HTR-8/SVneo (cell line): ENCODE measurements around the gene TRAF4.
"Not testable (repeated sequence)": the region's sequence is repeated elsewhere in the genome, so short reads cannot be mapped to it uniquely, and the experiment has no call there.

ENCODE experiments used
- DNase-seq: peaks from one replicate; pipeline ENCODE4 v3.0.0; 2011; ENCODE audit warnings: low spot score, mixed read lengths; ENCODE audit not compliant: insufficient read length
- FAIRE-seq: peaks from 2 replicates; lab custom pipeline; 2011; peaks lifted over from hg19 to GRCh38; lab: Jason Lieb, UNC

The TRAF4 gene

GRCh38 chr17:28712705-28713415 is 31.0 kb upstream of the TRAF4 start:
- no peak for DNase-seq
- FAIRE-seq = no peak

DNA sequence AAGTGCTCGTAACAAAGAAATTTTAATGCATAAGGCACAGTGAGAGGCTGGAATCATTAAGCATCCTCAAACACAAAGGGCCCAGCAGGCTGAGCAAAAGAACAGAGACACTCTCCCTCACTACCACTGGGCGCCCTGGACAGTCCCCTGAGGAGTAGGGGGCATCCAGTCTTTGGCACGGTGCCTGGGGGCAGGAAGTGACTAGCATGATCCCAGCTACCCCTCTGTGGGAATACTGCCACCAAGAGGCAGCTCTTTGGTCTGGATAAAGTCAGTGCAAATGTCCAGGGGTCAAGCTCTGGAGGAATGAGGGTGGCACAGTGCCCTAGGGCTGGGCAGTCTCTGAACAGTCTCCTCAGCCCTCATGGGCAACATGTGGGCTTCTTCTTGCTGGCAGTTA is 29.5 kb upstream of the TRAF4 start:
- FAIRE-seq (no peak), DNase-seq (no peak)

- FAIRE-seq (no peak), DNase-seq (no peak)
Observed at GRCh38 chr17:28715217-28715616, 28.6 kb upstream of the TRAF4 start.

DNA sequence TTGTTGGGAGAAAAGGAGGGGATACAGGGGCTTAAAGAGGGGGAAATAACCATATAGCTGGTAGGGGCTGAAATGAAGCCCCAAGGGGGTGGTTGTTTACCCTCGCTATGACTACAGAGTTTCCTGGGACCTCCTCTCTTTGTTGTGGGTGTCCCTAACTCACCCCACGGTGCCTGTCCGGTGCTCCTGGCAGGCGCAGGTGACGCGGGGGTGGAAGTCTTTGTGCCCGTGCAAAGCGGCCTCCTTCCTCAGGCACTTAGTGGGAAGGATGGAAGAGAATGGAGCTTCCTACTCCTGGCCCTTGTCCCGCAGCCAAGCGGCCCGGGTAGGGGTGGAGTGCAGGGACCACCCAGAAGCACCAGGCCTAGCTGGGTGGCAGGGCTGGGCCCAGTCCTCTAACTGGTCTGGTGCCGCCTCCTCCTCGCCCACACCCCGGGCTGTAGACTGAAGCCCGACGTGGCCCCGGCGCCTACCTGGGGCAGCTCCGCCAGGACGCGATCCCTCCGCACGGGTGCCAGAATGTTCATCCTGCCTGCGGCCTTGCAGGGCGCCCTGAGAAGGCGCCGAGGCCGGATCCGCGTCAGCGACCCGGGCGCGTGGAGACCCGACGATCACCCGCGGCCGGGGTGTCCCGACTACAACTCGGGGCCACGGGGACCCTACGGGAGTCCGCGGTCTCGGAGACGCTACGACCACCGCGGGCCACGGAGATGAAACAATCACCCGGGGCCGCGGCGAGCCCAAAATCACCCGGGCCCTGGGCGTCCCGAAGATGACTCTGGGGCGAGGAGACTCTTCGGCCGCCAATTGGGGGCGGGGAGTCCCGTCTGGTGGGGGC is 26.9 kb upstream of the TRAF4 start:
- FAIRE-seq (peak; percentile 13), DNase-seq (no peak)

DNA sequence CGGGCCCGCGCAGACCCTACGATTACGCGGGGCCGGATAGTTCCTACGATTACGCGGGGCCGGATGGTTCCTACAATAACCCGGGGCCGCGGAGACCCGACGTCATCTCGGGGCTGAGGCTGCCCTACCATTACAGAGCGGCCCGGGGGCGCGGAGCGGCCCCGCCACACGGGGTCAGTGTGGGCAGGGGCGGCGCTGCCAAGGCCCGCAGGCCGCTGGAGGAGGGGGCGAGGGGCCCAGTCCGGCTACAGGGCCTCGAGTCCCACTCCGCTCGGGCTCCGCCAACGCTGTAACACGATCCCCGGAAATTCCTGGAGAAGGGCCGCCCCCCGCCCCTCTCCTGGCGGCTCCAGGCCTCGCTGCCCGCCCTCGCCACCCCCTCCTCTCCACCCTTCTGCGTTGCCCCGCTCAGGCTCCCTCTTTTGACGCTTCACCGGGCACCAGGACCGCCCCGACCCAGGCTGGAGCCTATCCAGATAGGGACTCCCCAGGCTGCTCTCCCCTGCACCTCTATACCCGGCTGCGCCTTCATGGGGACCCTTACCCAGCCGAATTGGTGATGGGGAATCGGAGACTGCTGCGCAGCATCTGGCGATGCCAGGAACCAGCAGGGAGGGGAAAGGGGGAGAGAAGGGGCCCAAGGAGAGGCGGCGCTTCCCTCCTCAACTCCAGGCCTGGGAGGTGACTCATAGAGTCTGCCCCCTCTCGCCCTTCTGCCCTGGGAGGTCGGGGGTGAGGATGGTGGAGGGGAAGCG is 26.1 kb upstream of the TRAF4 start, which contains the start of gene RAB34:
Gene RAB34, minus strand, starts transcription at position 291 of the 755 bp plus-strand sequence. CDS start 602 bp downstream, outside the sequence.
- DNase-seq (peak; percentile 84), FAIRE-seq (peak; percentile 86)

DNA sequence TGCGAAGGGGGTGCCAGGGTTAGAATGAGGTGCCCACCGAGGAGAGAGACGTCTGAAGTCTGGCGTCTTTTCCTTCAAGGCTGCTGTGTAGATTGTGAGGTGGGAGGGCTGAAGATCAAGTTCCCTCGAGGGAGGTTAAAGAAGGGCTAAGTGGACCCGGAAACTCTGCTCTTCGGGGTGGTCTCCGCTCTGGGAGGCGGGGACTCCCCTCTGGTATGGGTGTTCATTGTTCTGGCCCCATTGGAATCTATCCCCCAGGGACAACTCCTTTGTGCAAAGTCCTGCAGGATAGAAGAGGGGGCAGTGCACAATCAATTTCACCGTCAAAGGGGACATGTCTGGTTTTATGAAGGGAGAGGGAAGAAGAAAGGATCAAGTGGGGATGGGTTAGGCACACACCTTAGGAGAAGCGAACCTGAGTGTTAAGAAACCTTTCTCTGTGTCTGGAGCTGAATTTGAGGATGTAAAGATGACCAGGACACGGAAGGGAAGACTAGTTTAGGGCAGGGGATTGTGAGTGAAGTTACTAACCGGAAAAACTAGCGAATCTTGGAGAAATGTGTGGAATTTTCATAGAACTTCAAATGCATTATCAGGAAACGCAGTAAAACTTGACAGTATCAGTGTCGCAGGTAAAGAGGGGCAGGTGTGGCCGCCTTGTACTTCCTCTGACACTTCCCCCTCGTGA is 25.3 kb upstream of the TRAF4 start:
- FAIRE-seq (no peak), DNase-seq (no peak)

DNA sequence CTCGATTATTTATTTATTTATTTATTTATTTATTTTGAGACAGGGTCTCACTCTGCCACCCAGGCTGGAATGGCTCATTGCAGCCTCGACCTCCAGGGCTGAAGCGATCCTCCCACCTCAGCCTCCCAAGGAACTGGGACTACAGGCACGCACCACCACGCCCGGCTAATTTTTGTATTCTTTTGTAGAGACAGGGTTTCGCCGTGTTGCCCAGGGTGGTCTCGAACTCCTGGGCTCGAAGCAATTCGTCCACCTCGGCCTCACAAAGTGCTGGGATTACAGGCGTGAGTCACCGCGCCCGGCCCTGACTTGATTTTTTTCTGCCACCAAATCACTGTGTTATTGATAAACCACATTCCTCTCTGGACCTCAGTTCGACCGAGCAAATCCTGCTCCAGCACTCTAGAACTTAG is 24.8 kb upstream of the TRAF4 start:
- FAIRE-seq (no peak), DNase-seq (no peak)

DNA sequence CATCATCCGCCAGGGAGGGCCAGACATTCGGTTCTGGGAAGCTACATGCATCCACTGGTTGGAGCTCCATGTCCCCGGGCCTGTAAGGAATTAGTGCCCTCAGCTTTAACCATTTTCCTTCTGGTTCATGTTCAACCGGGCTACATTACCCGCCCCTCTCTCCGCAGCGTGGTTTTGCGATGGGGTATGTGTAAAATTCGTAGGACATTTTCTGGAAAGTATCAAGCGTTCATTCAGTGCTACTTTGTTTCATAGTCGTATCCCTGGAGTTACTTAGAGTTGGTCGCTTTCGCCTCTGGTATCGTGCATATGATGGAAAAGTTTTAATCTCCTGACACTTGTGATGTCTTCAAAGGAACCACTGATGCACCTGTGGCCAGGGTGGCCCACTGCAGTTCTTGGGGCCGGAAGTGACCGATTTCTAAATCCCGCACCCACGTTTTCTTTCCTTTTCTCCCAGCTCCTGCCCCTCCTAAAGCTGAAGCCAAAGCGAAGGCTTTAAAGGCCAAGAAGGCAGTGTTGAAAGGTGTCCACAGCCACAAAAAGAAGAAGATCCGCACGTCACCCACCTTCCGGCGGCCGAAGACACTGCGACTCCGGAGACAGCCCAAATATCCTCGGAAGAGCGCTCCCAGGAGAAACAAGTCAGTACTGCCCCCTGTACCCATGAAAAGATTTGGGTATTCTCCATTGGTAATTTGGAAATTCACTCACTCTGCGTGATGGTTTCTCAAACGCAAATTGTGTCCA is 23.4 kb upstream of the TRAF4 start:
- no peak for DNase-seq
- FAIRE-seq = no peak

DNA sequence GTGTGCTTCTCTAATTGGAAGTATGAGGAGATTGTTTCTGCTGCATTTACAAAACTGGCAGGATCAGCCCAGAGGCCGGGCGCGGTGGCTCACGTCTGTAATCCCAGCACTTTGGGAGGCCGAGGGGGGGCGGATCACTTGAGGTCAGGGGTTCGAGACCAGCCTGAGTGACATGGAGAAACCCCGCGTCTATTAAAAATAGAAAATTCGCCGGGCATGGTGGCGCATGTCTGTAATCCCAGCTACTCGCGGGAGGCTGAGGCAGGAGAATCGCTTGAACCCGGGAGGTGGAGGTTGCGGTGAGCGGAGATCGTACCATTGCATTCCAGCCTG is 22.8 kb upstream of the TRAF4 start:
- FAIRE-seq = not testable (repeated sequence)

GRCh38 chr17:28722417-28723158 is 21.2 kb upstream of the TRAF4 start:
- DNase-seq = no peak
- no peak for FAIRE-seq

More for the DNA sequence above, 22.8 kb upstream of the TRAF4 start:
- not testable (repeated sequence) for DNase-seq

DNA sequence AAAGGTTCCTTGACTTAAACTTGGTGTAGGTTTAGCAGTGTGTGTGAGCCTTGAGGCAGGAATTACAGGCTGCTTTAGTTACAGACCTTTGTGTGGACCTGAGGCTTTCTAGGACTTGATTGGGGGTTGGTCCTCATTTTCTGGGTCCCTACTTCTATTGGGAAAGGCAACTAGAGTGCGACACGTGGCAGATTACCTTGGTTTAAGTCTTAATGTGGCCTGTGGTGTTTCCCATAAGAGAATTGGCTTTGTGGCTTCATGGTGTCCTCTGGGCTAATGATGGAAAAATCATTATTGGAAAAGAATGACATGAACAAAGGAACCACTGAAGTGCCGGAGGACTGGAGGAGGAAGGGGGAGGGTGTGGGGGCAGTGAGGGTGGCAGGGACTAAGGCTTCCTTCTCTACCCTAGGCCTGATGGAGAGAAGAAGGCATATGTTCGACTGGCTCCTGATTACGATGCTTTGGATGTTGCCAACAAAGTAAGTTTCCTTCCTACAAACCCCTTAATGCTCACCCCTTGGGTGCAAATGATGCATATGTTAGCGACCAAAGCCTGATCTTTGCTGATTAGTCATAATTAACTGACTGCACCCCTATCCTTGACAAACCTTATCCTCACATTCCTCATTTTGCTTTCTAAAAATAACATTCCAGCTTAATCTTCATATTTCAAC is 20.5 kb upstream of the TRAF4 start:
- no peak for FAIRE-seq
- no peak for DNase-seq

DNA sequence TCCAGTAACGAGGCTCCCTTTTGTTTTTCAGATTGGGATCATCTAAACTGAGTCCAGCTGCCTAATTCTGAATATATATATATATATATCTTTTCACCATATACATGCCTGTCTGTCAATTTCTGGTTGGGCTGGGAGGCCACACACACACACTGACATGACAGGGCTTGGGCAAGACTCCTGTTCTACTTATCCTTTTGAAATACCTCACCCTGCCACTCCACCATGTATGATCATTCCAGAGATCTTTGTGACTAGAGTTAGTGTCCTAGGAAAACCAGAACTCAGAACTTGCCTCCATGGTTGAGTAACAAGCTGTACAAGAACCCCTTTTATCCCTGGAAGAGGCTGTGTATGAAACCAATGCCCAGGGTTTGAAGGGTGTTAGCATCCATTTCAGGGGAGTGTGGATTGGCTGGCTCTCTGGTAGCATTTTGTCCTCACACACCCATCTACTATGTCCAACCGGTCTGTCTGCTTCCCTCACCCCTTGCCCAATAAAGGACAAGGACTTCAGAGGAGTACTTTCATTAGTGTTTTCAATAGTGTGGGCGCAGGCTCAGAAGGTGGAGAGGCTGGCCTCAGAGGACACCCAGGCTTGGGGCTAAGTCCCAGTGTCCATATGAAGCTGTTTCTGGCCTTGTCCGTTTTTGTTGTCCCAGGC is 19.8 kb upstream of the TRAF4 start:
- not testable (repeated sequence) for FAIRE-seq, DNase-seq

DNA sequence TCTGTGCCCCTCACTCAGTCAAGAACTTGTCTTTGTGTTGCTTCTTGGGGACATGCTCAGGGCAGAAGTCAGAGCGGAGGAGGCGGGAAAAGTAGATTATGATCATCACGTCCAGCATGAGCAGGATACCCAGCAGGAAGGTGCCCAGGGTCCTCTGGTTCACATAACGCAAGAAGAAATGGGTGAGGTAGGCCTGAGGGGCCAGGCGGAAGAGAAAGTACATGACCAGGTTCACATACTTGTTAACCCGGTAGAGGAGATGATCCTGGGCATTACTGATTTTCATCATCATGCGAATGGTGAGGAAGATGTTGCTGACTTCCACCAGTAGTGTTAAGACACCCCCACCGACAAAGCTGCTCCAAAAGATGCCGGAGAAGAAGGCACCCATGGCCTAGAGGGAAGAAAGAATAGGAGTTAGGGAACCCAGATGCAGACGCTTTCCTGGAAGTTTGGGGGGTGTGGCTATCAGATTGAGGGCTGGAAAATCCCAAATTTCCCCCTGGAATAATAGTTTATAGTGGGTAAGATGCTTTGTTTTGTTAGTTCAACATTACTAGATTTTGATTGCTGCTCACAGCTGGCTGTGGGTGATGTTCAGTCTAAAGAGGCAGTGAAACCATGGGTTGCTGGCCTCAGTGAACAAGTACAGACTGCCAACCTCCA is 19.2 kb upstream of the TRAF4 start:
- no peak for FAIRE-seq
- no peak for DNase-seq

DNA sequence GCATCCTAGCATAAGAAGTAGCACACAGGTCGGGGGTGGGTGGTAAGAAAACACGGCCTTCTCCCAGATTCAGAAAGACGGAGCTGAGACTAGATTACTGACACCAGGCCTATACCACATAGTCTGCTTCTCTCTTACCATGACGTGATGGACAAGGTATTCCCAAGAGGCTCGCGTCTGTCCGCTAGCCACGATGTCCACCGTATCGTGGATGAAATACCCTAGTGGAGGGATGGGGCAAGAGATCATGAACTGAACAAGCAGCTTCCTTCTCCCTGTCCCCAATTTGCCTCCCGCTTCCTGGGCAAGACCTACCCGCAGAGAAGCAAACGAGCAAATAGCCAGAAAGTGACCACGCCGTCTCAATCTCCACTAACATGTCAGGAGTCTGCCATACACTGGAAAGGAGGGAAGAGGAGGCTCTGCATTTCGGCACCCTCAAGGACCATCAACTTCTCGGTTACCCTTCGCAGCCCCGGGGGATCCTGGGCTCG is 18.6 kb upstream of the TRAF4 start:
- DNase-seq (no peak), FAIRE-seq (no peak)

DNA sequence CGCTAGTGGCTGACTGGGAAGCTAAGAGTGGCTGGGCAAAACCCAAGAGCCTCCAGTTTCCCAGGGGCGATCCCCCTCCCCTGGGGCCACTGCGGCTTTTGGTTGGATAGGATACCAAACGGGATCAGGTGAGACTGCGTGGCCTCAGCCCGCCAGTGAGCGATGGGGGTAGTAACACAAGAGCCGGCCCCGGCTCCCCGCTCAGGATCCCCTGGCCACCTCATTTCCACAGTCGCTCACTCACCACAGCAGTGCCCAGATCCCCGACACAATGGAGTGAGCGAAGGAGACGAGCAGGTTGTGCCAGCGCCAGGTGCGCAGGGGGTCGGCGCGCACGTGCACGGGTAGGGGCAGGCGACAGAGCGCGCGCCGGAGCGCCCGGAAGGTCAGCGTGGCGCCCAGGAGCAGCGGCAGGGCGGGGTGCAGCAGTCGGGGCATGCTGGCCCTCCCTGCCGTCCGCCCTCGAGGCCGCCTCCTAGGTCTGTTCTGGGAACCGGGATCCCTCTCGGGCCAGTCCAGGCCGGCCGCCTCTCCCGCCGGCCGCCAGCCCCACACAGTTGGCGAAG is 18.1 kb upstream of the TRAF4 start:
- DNase-seq (peak; percentile 39), FAIRE-seq (no peak)

GRCh38 chr17:28726226-28726626 is 17.6 kb upstream of the TRAF4 start, which contains the start of gene TLCD1:
Gene TLCD1 (minus strand): TSS chr17:28726233. CDS start chr17:28726097, 136 bp downstream.
- FAIRE-seq (no peak), DNase-seq (peak; percentile 80)
